ENCODE data around the gene VASP.

DNA sequence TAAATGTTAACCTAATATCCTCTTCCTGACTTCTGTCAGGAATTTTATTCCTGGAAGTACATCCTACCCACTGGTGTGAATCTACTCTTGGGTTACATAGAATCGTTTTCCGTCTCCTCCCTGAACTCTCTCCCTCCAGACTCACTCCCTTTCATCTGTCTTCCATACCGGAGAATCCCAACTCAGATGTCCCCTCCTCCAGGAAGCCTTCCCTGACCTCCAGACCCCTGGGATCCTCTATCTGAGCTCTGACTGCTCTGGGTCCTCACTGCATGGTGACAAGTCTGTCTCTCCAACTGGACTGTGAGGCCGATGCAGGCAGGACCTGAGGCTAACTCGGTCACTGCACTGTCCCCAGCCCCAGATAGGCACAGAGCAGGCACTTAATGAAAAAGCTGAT lies 52.8 kb downstream of the VASP start:
- TF ChIP-seq, protein P1, sequence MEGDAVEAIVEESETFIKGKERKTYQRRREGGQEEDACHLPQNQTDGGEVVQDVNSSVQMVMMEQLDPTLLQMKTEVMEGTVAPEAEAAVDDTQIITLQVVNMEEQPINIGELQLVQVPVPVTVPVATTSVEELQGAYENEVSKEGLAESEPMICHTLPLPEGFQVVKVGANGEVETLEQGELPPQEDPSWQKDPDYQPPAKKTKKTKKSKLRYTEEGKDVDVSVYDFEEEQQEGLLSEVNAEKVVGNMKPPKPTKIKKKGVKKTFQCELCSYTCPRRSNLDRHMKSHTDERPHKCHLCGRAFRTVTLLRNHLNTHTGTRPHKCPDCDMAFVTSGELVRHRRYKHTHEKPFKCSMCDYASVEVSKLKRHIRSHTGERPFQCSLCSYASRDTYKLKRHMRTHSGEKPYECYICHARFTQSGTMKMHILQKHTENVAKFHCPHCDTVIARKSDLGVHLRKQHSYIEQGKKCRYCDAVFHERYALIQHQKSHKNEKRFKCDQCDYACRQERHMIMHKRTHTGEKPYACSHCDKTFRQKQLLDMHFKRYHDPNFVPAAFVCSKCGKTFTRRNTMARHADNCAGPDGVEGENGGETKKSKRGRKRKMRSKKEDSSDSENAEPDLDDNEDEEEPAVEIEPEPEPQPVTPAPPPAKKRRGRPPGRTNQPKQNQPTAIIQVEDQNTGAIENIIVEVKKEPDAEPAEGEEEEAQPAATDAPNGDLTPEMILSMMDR (IDR thresholded peaks at IDR 0.05) = no peak
- no peak for TF ChIP-seq POLR2A (IDR thresholded peaks at IDR 0.05)

Measured in testis (tissue), 2 donors.